Activated naive CD8-positive, alpha-beta T cell treated with anti-CD3 and anti-CD28 coated beads for 36 hours (primary cell): Measurements from ENCODE around the gene C19orf85. TPM values are rescaled to one million over a fixed set of nuclear protein-coding genes. Genes with fewer than 3 reads are reported as not detected.
A peak's percentile ranks its signal among the peaks of the same experiment; 100 is the strongest.
"Not testable (repeated sequence)": the region's sequence is repeated elsewhere in the genome, so short reads cannot be mapped to it uniquely, and the experiment has no call there.

ENCODE experiments used
- DNase-seq: peaks from one replicate; pipeline ENCODE4 v3.0.0; 2021
- H3K27ac Mint-ChIP-seq: one replicate; pipeline ENCODE4 v1.8.0; 2022; ENCODE audit warnings: mild to moderate bottlenecking, moderate library complexity, mixed read lengths
- H3K27me3 Mint-ChIP-seq: one replicate; pipeline ENCODE4 v1.8.0; 2022; ENCODE audit warnings: mild to moderate bottlenecking, mixed read lengths
- H3K36me3 Mint-ChIP-seq: one replicate; pipeline ENCODE4 v1.8.0; 2021; ENCODE audit warnings: mild to moderate bottlenecking, mixed read lengths
- H3K4me1 Mint-ChIP-seq: one replicate; pipeline ENCODE4 v1.8.0; 2021; ENCODE audit warnings: mixed read lengths
- H3K4me3 Mint-ChIP-seq: one replicate; pipeline ENCODE4 v1.8.0; 2022; ENCODE audit warnings: mild to moderate bottlenecking, moderate library complexity, mixed read lengths
- H3K9me3 Mint-ChIP-seq: one replicate; pipeline ENCODE4 v1.8.0; 2022; ENCODE audit warnings: mixed read lengths
- total RNA-seq, 2 experiments: library from RNA; stranded (reverse); gene quantifications; one replicate each; pipeline ENCODE4 v1.2.3, GENCODE V29; 2021

The C19orf85 gene
- total RNA-seq, 2 experiments from 2014 or later = not detected

DNA sequence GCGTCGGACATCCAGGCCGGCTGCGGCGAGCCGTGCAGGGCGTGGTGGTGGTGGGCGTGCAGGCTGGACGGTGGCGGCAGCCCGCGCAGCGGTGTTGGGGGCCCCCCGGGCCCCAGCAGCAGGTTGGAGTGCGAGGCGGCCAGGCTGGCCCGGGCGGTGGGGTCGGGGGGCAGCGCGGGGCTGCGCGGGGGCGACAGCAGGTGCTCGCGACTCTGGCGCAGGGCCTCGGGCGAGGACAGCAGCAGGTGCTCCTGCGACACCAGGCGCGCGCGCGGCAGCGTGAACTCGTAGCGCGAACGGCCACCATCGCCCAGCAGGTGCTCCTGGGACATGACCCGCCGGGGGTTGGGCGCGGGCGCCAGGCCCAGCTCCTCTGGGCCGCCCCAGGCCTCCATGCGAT lies 31.3 kb downstream of the C19orf85 start:
- no peak overlapping the region for H3K27ac Mint-ChIP-seq
- peaks cover 3% of the 10 kb centered on the region for H3K4me1 Mint-ChIP-seq
- H3K4me3 Mint-ChIP-seq = no peak overlapping the region
- H3K36me3 Mint-ChIP-seq = no peaks in the 10 kb centered on the region
- no peak for DNase-seq
- H3K27me3 Mint-ChIP-seq = peaks cover 65% of the 10 kb centered on the region
- no peaks in the 10 kb centered on the region for H3K9me3 Mint-ChIP-seq

DNA sequence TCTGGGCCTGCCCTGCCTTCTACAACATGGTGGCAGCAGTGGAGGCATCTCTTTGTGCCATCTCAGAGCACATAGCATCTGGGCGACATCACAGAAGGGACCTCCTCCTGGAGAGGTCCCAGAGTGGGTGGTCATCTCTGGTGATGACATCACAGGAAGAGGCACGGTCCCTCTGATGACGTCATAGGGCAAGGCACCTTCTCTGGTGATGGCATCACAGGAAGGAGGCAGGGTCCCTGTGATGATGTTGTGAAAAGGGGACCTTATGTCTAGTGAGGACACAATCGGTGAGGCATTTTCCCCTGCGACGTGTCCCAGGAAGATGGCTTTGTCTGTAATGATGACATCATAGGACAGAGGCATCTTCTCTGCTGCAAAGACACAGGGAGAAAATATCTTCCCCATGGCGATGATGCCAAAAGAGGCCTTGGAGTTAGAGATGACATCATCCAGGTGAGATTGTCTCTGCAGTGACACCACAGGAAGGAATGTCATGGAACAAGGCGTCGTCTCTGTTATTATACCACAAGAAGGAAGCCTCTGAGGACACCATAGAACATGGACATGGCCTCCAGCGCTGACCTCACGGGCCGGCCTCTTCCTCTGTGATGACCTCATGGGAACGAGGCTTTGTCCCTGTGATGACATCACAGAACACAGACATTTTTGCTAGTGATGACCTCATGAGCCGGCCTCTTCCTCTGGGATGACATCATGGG lies 32.2 kb downstream of the C19orf85 start:
- H3K9me3 Mint-ChIP-seq = no peaks in the 10 kb centered on the region
- H3K27ac Mint-ChIP-seq = no peak overlapping the region
- H3K4me1 Mint-ChIP-seq = peaks cover 3% of the 10 kb centered on the region
- H3K4me3 Mint-ChIP-seq = no peak overlapping the region
- DNase-seq = no peak
- no peaks in the 10 kb centered on the region for H3K36me3 Mint-ChIP-seq
- H3K27me3 Mint-ChIP-seq = peaks cover 60% of the 10 kb centered on the region

- no peak overlapping the region for H3K4me3 Mint-ChIP-seq
- H3K27me3 Mint-ChIP-seq = peaks cover 52% of the 10 kb centered on the region
- H3K4me1 Mint-ChIP-seq = peaks cover 3% of the 10 kb centered on the region
- H3K36me3 Mint-ChIP-seq = no peaks in the 10 kb centered on the region
- no peaks in the 10 kb centered on the region for H3K9me3 Mint-ChIP-seq
- no peak for DNase-seq
- H3K27ac Mint-ChIP-seq = no peak overlapping the region
Observed at GRCh38 chr19:55431183-55431582, 33.4 kb downstream of the C19orf85 start.

- DNase-seq = no peak
- Mint-ChIP-seq H3K4me1 (peaks cover 9% of the 10 kb centered on the region), H3K4me3 (no peak overlapping the region), H3K9me3 (no peaks in the 10 kb centered on the region), H3K36me3 (no peaks in the 10 kb centered on the region), H3K27ac (no peak overlapping the region), H3K27me3 (peaks cover 33% of the 10 kb centered on the region)
Observed at GRCh38 chr19:55426042-55426441, 38.5 kb downstream of the C19orf85 start.

GRCh38 chr19:55424518-55424917 lies 40.0 kb downstream of the C19orf85 start:
- H3K4me1 Mint-ChIP-seq = peaks cover 10% of the 10 kb centered on the region
- no peak overlapping the region for H3K4me3 Mint-ChIP-seq

GRCh38 chr19:55423225-55424005 lies 41.1 kb downstream of the C19orf85 start:
- H3K9me3 Mint-ChIP-seq = no peaks in the 10 kb centered on the region
- H3K27ac Mint-ChIP-seq = no peak overlapping the region
- H3K4me1 Mint-ChIP-seq = peaks cover 7% of the 10 kb centered on the region
- no peak for DNase-seq
- H3K27me3 Mint-ChIP-seq = peaks cover 11% of the 10 kb centered on the region
- no peaks in the 10 kb centered on the region for H3K36me3 Mint-ChIP-seq
- H3K4me3 Mint-ChIP-seq = no peak overlapping the region

More at GRCh38 chr19:55424518-55424917, 40.0 kb downstream of the C19orf85 start:
- no peaks in the 10 kb centered on the region for H3K36me3 Mint-ChIP-seq
- H3K9me3 Mint-ChIP-seq = no peaks in the 10 kb centered on the region
- H3K27ac Mint-ChIP-seq = no peak overlapping the region
- peaks cover 17% of the 10 kb centered on the region for H3K27me3 Mint-ChIP-seq
- no peak for DNase-seq

- not testable (repeated sequence) for H3K27ac Mint-ChIP-seq, H3K4me1 Mint-ChIP-seq, H3K4me3 Mint-ChIP-seq, DNase-seq, H3K9me3 Mint-ChIP-seq, H3K27me3 Mint-ChIP-seq, H3K36me3 Mint-ChIP-seq
Observed at GRCh38 chr19:55421281-55421680, 43.3 kb downstream of the C19orf85 start.

- DNase-seq = no peak
- H3K9me3 Mint-ChIP-seq = no peaks in the 10 kb centered on the region
- H3K36me3 Mint-ChIP-seq = no peaks in the 10 kb centered on the region
- H3K27me3 Mint-ChIP-seq = peaks cover 8% of the 10 kb centered on the region
- H3K27ac Mint-ChIP-seq = no peak overlapping the region
- H3K4me3 Mint-ChIP-seq = no peak overlapping the region
- peaks cover 10% of the 10 kb centered on the region for H3K4me1 Mint-ChIP-seq
Observed at GRCh38 chr19:55419624-55420236, 44.8 kb downstream of the C19orf85 start.

DNA sequence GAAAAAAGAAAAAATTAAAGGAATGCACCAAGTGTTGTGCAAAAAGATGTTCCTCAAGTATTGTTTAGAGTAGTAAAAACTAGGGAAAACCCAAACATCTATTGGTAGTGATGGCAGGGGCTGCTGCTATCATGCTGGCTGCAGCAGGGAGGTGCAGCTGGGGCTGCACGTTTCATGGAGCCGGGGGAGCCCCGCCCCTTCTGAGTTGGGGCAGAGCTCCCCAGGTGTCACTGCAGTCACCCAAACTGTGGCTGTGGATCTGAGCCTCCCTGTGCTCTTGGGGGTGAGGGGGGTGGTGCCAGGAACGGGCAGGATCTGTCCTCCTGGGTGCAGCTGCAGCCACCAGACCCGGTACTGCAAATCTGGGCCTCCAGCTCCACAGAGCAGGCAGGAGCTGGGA lies 45.4 kb downstream of the C19orf85 start:
- DNase-seq = no peak
- Mint-ChIP-seq H3K4me1 (peaks cover 10% of the 10 kb centered on the region), H3K36me3 (no peaks in the 10 kb centered on the region), H3K9me3 (no peaks in the 10 kb centered on the region), H3K27ac (no peak overlapping the region), H3K4me3 (no peak overlapping the region), H3K27me3 (peaks cover 8% of the 10 kb centered on the region)

DNA sequence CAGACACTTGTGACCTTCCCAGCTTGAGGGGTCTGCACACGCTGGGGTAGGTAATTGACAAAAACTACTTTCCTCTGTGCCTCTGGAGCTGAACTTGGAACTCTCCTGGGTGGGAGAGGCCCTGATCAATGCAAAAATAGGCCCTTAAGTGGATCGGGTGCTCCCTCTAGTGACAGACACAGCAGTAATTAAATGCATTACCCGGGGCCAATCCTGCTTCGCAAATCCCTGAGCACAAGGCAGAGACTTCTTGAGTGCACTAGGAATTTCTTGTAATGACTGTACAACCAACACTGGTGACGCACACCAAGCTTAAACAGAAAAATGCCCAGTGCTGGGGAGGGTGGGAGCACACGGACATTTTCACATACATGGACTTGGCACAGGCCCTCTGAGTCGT lies 46.4 kb downstream of the C19orf85 start:
- Mint-ChIP-seq H3K4me3 (no peak overlapping the region), H3K36me3 (no peaks in the 10 kb centered on the region), H3K9me3 (no peaks in the 10 kb centered on the region), H3K4me1 (peaks cover 10% of the 10 kb centered on the region), H3K27me3 (peaks cover 8% of the 10 kb centered on the region), H3K27ac (no peak overlapping the region)
- peak; percentile 44 for DNase-seq

Other genes with a start within 250 kb of the C19orf85 start
- gene TMEM86B, start 236.0 kb downstream of the C19orf85 start, total RNA-seq = 1 to 10 TPM; 7.3 to 7.9 TPM
- 100 to 1,000 TPM; 226 to 227 TPM for gene PPP6R1, start 205.7 kb downstream of the C19orf85 start, total RNA-seq
- 10 to 100 TPM; 68.0 to 69.7 TPM for gene HSPBP1, start 184.6 kb downstream of the C19orf85 start, total RNA-seq
- 1 to 10 TPM; 5.6 to 6.4 TPM for gene BRSK1, start 180.8 kb downstream of the C19orf85 start, total RNA-seq
- not detected for gene TMEM150B, start 139.4 kb downstream of the C19orf85 start, total RNA-seq
- 10 to 100 TPM; 14.9 to 15.4 TPM for gene KMT5C, start 124.9 kb downstream of the C19orf85 start, total RNA-seq
- not detected for gene COX6B2, start 110.0 kb downstream of the C19orf85 start, total RNA-seq
- not detected for gene GARIN5B, start 101.5 kb downstream of the C19orf85 start, total RNA-seq
- not detected for gene IL11, start 94.3 kb downstream of the C19orf85 start, total RNA-seq
- not detected for gene TMEM190, start 87.9 kb downstream of the C19orf85 start, total RNA-seq
- gene TMEM238, start 80.5 kb downstream of the C19orf85 start, total RNA-seq = 10 to 100 TPM; 10.1 to 10.8 TPM
- gene RPL28, start 78.8 kb downstream of the C19orf85 start, total RNA-seq = 1,000 to 10,000 TPM; 2,585 to 2,613 TPM
- gene UBE2S, start 57.0 kb downstream of the C19orf85 start, total RNA-seq = 100 to 1,000 TPM; 323 to 325 TPM
- gene SHISA7, start 21.5 kb downstream of the C19orf85 start, total RNA-seq = not detected
- gene ISOC2, start 3.1 kb downstream of the C19orf85 start, total RNA-seq = 10 to 100 TPM; 35.7 to 37.5 TPM
- gene ZNF628, start 11.9 kb upstream of the C19orf85 start, total RNA-seq = 10 to 100 TPM in 1 of 2 experiments, 1 to 10 TPM in 1; 8.8 to 10.3 TPM
- gene NAT14, start 20.4 kb upstream of the C19orf85 start, total RNA-seq = 10 to 100 TPM; 24.8 to 24.9 TPM
- 1 to 10 TPM in 1 of 2 experiments, under 1 TPM in 1; 0.46 to 1.4 TPM for gene SSC5D, start 23.7 kb upstream of the C19orf85 start, total RNA-seq
- gene SBK2, start 72.4 kb upstream of the C19orf85 start, total RNA-seq = not detected
- gene SBK3, start 80.8 kb upstream of the C19orf85 start, total RNA-seq = not detected
- gene ZNF579, start 116.1 kb upstream of the C19orf85 start, total RNA-seq = 1 to 10 TPM; 5.5 to 6.1 TPM
- gene FIZ1, start 134.8 kb upstream of the C19orf85 start, total RNA-seq = 10 to 100 TPM; 19.8 to 20.7 TPM
- gene ZNF524, start 135.5 kb upstream of the C19orf85 start, total RNA-seq = 10 to 100 TPM; 10.8 to 11.5 TPM
- 10 to 100 TPM; 10.5 to 10.7 TPM for gene ZNF865, start 140.9 kb upstream of the C19orf85 start, total RNA-seq
- 1 to 10 TPM; 3.7 to 3.9 TPM for gene ZNF784, start 159.8 kb upstream of the C19orf85 start, total RNA-seq
- 10 to 100 TPM; 29.6 to 30.6 TPM for gene ZNF580, start 176.3 kb upstream of the C19orf85 start, total RNA-seq
- gene ZNF581, start 178.9 kb upstream of the C19orf85 start, total RNA-seq = 10 to 100 TPM; 39.9 to 42.3 TPM
- 10 to 100 TPM; 10.9 to 12.0 TPM for gene CCDC106, start 183.5 kb upstream of the C19orf85 start, total RNA-seq
- gene U2AF2, start 190.3 kb upstream of the C19orf85 start, total RNA-seq = 100 to 1,000 TPM; 341 to 345 TPM
- 10 to 100 TPM; 37.1 to 39.5 TPM for gene EPN1, start 210.5 kb upstream of the C19orf85 start, total RNA-seq